ENCODE data around the gene USP3.

The USP3 gene

GRCh38 chr15:63595688-63596087 lies 91.3 kb downstream of the USP3 start:
- DNase-seq = no peak

DNA sequence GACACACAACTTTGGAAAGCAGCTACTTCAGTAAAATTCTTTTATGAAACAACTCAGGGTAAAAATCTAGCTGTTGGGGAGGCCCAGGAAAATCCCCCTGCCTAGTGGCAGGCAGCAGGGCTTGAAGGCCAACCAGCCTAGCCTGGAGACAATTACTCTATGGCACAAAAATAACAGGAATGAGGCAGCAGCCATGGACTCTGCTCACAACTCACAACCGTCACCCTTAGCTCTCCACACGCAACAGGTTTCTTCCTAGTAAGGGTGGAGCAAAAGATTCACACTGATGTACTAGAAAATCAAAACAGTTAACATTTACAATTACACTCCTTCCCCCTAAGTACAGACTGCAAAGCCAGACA lies 92.3 kb downstream of the USP3 start:
- DNase-seq = no peak

- no peak for DNase-seq
These were observed 92.8 kb downstream of the USP3 start, which contains the start of gene FBXL22 for GRCh38 chr15:63597038-63597790. TSS of gene FBXL22 (plus strand) at chr15:63597387. CDS start at chr15:63597393, 6 bp downstream.

DNA sequence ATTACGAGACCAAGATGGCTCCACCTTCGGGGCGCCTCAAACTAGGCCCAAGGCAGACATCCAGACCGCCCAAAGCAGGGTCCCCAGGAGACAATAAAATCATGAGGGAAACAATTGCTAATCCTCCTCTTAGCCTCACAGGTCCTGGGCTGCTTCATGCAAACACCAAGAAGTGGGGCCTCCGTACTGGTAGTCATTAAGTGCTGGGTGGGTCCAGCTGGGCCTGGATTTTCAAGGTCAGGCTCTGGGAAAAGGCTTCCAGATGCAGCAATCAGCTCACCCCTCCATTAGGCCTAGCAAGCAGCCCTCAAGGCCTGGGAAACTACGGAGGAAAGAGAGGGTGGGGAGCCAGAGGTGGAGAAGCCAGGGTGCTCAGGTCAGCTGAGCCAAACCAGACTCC lies 93.4 kb downstream of the USP3 start:
- no peak for DNase-seq

DNA sequence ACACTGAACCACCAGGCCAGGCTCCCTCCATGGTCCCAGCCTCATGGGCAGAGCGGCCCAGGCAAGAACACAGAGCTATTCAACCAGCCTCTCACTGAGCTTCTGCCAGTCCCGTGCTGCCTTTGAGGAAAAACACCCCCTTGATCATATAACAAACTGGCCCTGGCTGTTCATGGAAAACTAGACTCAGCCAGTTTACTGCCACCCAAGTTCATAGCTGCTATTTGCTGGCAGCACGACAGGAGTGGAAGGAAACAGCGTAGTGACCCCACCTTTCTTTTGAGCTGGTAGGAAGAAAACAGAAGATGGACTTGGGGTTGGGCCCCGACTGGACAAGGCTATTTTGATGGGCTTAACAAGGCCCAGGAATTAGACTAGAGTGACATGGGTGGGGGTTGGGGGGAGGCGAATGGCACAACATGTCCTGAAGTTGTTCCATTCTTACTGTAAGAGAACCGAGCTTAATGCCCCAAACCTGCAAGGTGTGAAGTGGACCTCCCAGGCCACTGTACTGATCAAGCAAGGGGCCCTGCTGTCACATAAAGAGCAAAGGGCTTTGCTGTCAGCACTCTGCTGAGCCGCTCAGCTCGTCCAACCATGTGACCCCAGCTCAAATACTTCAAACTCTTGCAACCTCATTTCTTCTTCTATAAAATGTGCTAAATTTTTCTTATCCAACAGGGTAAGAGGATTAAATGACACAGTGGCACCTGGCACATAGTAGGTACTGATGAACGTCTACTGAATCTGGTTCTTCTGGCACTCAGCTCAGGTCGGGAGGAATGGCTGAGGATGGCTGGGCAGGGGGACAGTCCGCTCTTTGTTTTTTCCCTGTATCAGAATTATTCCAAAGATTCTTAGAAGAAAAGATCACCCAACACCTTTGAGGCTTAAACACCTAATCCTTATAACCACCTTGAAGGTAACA lies 94.3 kb downstream of the USP3 start:
- DNase-seq = no peak

GRCh38 chr15:63599401-63600000 lies 95.1 kb downstream of the USP3 start:
- peak; percentile 30 for DNase-seq

- no peak for DNase-seq
These were observed 95.7 kb downstream of the USP3 start for GRCh38 chr15:63600001-63600615.

GRCh38 chr15:63600616-63601025 lies 96.2 kb downstream of the USP3 start:
- DNase-seq = peak; percentile 96

DNA sequence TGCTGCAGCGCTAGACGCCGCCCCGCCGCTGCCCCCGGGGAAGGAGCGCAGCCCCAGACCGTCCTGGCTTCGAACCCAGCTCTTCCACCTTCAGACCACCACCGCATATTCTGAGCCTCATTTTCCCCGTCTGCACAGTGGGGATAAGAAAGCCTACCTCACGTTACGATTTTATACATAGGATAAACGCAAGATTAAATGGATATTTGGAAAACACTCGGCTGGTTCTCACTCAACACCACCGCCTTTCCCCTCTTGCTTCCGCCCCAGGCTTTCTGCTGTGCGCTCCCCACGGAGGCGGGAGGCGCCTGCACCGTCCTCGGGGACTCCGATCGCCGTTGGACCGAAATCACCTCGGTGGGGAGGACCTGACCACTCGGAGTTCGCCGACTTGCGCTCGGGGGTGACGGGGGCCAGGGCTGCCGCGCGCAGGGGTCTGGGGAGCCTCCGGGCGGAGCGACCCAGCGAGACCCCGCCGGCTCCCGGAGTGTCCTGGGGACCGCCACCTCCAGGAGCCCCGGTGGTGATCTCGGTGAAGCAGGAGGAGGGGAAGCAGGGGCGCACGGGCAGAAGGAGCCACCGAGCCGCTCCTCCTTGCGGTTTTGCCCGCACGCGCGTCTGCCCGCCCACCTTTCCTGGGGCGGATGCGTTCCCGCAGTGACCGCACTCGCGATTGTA lies 96.8 kb downstream of the USP3 start:
- DNase-seq = no peak

- DNase-seq = no peak
These were observed 97.4 kb downstream of the USP3 start for GRCh38 chr15:63601704-63602185.

DNA sequence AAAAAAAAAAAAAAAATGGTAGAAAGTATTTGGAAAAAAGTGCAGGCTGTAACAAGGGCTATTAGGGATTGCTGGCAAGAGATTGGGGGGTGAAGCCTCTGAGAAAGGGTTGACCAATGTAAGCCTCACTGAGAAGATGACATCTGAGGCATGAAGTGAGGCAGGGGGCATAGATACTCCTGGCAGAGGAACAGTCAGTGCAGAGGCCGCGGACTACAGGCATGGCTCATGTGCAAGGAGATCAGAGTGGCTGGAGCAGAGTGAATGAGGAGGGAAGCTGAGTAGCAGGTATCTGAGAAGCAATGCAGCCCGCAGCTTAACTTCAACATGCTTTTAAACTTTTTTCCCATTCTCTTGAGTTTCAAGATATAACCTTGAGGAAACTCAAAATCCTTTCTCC lies 98.2 kb downstream of the USP3 start:
- DNase-seq = no peak

DNA sequence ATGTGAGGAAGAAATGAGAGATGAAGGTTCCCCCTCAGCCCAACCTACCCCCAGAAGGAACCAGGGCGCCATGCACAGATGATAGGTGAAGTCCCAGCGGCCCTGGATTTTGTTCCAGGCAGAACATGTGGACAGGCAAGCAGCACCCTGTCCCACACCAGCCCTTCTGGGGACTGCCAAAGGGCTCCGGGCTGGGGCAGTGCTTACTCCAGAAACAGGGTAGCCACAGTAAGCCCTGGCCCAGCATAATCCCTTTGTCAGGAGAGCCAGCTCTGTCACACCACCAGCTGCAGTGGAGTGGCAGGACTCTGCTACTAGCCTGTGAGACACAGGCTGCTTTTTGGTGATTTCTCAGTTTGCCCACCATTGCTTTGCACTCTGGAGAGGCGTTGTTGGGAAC lies 99.1 kb downstream of the USP3 start:
- no peak for DNase-seq

GRCh38 chr15:63604281-63604680 lies 99.9 kb downstream of the USP3 start:
- DNase-seq = no peak

DNA sequence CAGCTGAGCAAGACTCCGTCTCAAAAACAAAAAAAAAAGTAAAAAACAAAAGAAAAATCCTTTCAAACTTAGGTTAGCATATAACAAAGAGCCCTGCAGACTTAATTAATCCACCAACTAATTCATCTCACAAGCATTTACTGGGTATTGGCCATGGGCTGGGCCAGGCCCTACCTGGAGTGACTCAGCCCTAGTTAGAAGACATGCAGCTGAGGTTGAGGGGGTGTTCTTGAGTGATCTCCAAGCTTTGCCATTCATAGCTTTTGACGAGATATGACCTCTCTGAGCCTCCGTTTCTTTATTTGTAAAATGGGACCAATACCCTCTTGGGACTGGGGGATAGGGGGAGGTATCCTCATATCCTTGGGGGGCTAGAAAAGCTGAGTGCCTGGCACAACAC lies 100.6 kb downstream of the USP3 start:
- no peak for DNase-seq

GRCh38 chr15:63605816-63606215 lies 101.4 kb downstream of the USP3 start:
- no peak for DNase-seq

DNA sequence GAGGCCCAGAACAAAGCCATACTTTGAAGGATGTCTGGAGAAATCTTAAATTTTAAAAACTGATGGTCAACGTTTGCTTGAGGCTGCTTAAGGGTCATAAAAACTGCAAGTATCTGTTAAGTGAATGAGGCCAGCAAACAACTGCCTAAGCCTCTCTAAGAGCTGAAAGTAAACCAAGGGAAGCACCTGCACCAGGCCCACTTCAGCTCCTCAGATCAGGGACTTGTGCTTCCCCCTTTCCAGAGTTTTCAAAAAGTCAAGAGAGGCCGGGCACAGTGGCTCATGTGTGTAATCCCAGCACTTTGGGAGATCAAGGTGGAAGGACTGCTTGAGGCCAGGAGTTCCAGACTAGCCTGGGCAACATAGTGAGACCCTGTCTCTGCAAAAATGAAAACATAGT lies 101.9 kb downstream of the USP3 start:
- no peak for DNase-seq

DNA sequence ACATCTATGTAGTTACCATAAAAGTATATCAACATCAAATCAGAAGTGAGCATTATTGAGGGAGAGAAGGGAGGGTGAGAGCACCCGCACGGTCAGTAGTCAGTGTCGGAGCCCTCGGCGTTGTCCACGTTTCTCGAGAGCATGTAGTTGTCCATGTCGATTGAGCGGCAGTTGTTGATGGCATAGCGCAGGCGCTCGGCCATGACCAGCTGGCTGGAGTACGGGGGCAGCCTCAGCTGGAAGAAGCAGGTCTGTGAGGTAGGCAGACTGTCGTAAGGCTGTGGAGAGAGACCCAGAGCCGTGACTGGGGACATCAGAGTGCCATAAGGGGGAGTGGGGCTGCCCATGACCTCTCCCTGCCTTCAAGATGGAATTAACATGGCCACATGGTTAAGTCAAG lies 104.6 kb downstream of the USP3 start:
- no peak for DNase-seq

- DNase-seq = no peak
These were observed 105.1 kb downstream of the USP3 start for GRCh38 chr15:63609448-63609847.

DNA sequence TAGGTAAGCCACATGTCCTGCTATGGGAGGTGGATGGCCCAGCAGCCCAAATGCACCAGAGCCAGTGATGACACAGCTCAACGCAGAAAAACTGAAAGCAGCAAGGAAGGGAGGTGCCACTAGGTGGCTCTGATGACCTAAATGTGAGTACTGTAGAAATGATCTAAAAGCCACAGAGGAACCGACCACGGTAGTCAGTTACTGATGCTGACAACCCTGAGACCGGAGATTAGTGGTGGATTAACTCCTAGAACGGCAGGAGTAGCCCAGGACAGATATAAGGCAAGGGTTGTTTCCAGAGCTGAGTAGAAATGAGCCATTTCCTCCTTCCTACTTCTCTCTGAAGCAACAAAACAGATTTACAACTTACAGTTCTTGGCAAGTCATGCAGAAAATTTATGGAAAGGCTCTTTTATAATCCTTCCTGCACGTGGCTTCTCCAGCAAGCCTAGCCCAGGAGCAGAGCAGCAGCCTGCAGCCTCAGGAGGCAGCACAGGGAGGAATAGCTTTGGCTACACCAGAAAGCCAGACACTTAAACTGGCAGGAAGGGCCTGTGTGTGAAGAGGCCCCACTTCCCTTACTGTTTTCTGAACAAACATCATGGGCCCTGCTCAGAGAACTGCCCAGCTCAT lies 105.9 kb downstream of the USP3 start:
- DNase-seq = peak; percentile 77

DNA sequence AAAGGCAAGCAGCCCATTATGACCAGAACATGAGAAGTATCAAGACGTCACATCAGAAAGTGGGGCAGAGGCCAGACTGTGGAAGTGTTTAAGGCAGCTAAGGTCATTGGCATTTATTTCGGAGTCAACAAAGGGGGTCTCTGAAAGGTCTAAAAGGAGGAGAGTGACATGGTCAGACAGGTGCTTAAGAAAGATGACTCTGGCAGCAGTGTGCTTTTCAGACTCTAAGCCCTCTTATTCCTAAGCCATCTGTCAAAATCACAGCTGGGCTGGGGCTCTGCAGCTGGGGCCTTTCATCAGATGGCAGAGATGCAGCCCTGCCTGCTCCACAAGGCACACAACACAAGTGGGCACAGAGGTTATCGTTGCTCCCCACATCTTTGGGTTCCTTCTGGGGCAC lies 106.8 kb downstream of the USP3 start:
- no peak for DNase-seq

GRCh38 chr15:63612300-63612699 lies 107.9 kb downstream of the USP3 start:
- no peak for DNase-seq

DNA sequence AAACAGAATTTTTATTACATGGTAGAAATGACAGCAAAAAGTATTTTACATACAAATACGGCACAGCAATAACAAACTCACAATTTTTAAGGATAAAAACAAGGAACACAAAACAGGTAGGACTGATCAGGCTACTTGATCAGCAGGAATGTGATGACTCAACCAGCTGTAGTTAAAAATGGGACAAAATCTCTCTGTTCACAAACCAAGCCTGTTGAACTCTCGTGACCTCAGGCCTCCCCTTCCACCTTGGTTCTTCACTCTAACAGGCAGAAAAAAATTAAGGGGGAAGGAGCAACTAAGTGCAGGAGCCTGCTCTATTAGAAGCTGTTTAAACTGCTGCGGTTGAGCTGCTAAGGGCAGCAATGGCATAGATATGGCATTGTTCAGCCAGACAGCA lies 111.5 kb downstream of the USP3 start:
- no peak for DNase-seq
